ENCODE data around the gene ZNF74.

Gene ZNF74

DNA sequence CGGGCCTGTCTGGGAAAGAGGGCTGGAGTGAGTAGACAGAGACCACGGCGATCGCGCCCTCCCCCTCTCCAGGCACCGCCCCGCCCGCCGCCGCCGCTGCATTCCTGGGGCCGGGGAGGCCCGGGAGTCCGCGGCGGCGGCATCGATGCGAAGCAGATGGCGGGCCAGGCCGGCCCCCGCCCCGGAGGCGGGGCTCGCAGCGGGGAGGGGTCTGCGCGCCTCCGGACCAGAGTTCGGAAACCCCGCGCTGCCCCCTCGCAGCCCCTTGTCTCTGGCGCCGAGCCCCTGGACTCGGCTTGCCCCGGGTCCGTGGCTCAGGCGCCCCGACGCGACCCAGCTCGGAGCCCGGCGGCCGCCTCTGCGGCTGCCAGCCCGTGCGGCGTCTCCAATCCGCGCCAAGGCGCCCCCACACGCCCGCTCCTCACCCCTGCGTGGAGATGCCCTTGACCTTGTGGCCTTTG lies 42.4 kb downstream of the ZNF74 start:
- peak; percentile 58 for ATAC-seq
- TF ChIP-seq ZNF565 (CRISPR knock-in tag; conservative IDR thresholded peaks at IDR 0.05; ENCODE audit: low read depth) (no peak), ZNF70 (CRISPR knock-in tag; IDR thresholded peaks at IDR 0.05) (no peak), PPARA (CRISPR knock-in tag; IDR thresholded peaks at IDR 0.05; ENCODE audit: borderline replicate concordance) (no peak), RARB (CRISPR knock-in tag; IDR thresholded peaks at IDR 0.05) (no peak)
- TF ChIP-seq, protein P1, sequence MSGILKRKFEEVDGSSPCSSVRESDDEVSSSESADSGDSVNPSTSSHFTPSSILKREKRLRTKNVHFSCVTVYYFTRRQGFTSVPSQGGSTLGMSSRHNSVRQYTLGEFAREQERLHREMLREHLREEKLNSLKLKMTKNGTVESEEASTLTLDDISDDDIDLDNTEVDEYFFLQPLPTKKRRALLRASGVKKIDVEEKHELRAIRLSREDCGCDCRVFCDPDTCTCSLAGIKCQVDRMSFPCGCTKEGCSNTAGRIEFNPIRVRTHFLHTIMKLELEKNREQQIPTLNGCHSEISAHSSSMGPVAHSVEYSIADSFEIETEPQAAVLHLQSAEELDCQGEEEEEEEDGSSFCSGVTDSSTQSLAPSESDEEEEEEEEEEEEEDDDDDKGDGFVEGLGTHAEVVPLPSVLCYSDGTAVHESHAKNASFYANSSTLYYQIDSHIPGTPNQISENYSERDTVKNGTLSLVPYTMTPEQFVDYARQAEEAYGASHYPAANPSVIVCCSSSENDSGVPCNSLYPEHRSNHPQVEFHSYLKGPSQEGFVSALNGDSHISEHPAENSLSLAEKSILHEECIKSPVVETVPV (CRISPR knock-in tag; IDR thresholded peaks at IDR 0.05): no peak

DNA sequence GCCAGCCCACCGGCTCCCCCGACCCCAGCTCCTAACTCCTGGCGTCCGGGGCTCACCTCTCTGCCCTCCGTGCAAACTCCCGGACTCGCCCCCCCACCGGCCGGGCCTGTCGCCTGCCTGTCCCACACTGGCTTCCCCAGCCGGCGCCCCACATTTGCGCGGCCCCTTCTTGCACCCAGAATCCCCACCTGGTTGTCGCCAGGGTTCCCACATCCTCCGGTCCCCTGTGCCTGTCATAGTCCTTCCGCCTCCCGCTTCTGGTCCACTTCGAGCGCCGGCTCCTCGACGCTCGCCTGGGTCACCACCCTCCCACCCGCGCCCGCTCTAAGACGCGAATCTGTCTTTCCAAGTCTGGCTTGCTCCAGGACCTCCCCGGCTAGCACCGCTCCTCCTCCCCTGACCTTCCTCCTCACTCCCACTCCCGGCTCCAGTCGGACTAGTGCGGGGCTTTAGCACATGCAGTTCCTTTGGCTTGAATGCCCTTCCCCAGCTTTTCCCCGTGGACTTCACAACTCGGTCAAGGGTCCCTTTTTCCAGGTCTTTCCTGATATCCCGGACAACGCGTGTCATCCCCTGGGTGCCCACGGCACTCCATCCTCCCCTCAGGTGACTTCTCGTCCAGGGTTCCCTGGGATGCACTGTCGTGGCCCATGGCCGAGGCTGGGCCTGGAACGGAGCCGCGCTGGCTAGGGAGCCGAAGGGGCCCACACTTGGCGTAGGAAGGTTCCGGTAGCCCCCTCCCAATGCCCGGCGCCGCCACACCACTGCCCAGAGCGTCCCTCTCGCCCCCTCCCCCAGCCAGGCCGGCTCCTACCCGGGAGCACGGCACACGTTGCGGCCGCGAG lies 43.0 kb downstream of the ZNF74 start:
- peak; percentile 22 for ATAC-seq
- TF ChIP-seq ZFP3 (CRISPR knock-in tag; IDR thresholded peaks at IDR 0.05) (no peak), CSDC2 (CRISPR knock-in tag; IDR thresholded peaks at IDR 0.05) (no peak), ZC3H10 (CRISPR knock-in tag; IDR thresholded peaks at IDR 0.05) (no peak), ZFP30 (CRISPR knock-in tag; IDR thresholded peaks at IDR 0.05) (no peak), OSR1 (CRISPR knock-in tag; IDR thresholded peaks at IDR 0.05) (no peak), ZNF8 (CRISPR knock-in tag; IDR thresholded peaks at IDR 0.05) (no peak), SNAI2 (CRISPR knock-in tag; IDR thresholded peaks at IDR 0.05) (no peak), ZNF565 (CRISPR knock-in tag; conservative IDR thresholded peaks at IDR 0.05; ENCODE audit: low read depth) (no peak), ISL1 (CRISPR knock-in tag; IDR thresholded peaks at IDR 0.05) (no peak), ESRRG (CRISPR knock-in tag; IDR thresholded peaks at IDR 0.05) (no peak), RARB (CRISPR knock-in tag; IDR thresholded peaks at IDR 0.05) (no peak), TOX (CRISPR knock-in tag; IDR thresholded peaks at IDR 0.05; ENCODE audit: borderline replicate concordance) (no peak)
- TF ChIP-seq, protein P2, sequence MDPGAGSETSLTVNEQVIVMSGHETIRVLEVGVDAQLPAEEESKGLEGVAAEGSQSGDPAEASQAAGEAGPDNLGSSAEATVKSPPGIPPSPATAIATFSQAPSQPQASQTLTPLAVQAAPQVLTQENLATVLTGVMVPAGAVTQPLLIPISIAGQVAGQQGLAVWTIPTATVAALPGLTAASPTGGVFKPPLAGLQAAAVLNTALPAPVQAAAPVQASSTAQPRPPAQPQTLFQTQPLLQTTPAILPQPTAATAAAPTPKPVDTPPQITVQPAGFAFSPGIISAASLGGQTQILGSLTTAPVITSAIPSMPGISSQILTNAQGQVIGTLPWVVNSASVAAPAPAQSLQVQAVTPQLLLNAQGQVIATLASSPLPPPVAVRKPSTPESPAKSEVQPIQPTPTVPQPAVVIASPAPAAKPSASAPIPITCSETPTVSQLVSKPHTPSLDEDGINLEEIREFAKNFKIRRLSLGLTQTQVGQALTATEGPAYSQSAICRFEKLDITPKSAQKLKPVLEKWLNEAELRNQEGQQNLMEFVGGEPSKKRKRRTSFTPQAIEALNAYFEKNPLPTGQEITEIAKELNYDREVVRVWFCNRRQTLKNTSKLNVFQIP (CRISPR knock-in tag; IDR thresholded peaks at IDR 0.05; ENCODE audit: borderline replicate concordance, low read depth): no peak
- TF ChIP-seq, protein P3, sequence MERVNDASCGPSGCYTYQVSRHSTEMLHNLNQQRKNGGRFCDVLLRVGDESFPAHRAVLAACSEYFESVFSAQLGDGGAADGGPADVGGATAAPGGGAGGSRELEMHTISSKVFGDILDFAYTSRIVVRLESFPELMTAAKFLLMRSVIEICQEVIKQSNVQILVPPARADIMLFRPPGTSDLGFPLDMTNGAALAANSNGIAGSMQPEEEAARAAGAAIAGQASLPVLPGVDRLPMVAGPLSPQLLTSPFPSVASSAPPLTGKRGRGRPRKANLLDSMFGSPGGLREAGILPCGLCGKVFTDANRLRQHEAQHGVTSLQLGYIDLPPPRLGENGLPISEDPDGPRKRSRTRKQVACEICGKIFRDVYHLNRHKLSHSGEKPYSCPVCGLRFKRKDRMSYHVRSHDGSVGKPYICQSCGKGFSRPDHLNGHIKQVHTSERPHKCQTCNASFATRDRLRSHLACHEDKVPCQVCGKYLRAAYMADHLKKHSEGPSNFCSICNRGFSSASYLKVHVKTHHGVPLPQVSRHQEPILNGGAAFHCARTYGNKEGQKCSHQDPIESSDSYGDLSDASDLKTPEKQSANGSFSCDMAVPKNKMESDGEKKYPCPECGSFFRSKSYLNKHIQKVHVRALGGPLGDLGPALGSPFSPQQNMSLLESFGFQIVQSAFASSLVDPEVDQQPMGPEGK (CRISPR knock-in tag; IDR thresholded peaks at IDR 0.05; ENCODE audit: borderline replicate concordance): no peak
- TF ChIP-seq, protein P4, sequence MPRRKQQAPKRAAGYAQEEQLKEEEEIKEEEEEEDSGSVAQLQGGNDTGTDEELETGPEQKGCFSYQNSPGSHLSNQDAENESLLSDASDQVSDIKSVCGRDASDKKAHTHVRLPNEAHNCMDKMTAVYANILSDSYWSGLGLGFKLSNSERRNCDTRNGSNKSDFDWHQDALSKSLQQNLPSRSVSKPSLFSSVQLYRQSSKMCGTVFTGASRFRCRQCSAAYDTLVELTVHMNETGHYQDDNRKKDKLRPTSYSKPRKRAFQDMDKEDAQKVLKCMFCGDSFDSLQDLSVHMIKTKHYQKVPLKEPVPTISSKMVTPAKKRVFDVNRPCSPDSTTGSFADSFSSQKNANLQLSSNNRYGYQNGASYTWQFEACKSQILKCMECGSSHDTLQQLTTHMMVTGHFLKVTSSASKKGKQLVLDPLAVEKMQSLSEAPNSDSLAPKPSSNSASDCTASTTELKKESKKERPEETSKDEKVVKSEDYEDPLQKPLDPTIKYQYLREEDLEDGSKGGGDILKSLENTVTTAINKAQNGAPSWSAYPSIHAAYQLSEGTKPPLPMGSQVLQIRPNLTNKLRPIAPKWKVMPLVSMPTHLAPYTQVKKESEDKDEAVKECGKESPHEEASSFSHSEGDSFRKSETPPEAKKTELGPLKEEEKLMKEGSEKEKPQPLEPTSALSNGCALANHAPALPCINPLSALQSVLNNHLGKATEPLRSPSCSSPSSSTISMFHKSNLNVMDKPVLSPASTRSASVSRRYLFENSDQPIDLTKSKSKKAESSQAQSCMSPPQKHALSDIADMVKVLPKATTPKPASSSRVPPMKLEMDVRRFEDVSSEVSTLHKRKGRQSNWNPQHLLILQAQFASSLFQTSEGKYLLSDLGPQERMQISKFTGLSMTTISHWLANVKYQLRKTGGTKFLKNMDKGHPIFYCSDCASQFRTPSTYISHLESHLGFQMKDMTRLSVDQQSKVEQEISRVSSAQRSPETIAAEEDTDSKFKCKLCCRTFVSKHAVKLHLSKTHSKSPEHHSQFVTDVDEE (CRISPR knock-in tag; IDR thresholded peaks at IDR 0.05): no peak
- TF ChIP-seq, protein P1 (CRISPR knock-in tag; IDR thresholded peaks at IDR 0.05): no peak

DNA sequence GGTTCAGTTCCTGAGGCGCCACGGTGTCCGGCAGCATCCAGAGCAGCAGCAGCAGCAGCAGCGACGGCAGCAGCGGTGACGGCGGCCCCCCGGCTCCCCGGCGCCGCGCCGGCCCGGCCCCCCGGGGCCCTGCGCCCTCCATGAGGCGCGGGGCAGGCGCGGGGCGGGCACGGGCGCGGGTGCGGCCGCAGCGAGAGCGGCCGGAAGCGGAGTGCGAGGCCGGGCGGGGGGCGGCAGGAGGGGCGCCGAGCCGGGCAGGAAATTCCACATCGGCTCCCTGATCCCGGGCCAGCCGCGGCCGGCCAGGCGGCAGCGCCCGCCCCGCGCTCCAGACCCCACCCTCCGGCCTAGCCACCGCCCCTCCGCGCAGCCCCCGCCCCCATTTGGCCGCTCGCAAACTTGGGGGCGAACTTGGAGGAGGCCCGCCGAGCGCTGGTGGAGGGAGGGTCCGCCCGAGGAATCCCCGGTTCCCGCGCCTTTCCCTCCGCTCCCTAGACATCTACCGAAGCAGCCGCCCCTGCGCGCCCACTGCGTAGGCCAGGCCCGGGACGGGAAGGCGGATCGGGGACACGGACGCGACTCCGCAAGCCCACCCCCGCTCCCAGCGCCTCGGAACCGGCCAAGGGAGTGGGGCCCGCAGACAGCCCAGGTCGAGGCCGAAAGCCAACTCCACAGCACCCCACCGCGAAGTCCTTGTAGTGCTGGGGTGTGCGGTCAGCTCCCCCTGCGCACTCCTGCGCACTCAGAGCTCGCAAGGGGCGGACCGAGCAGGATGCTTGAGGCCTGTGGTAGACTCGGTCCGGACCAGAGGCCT lies 43.9 kb downstream of the ZNF74 start, which contains the start of gene SCARF2:
Gene SCARF2, minus strand, starts transcription at position 213 of the 814 bp plus-strand sequence. Its CDS starts 71 bp downstream, at position 142.
- ATAC-seq: peak; percentile 71
- TF ChIP-seq ISL1 (CRISPR knock-in tag; IDR thresholded peaks at IDR 0.05): no peak
- TF ChIP-seq TCF4 (CRISPR knock-in tag; IDR thresholded peaks at IDR 0.05; ENCODE audit: borderline replicate concordance): no peak
- TF ChIP-seq, protein P1 (CRISPR knock-in tag; IDR thresholded peaks at IDR 0.05): no peak
- TF ChIP-seq SNAI2 (CRISPR knock-in tag; IDR thresholded peaks at IDR 0.05): no peak
- no peak for TF ChIP-seq TOX (CRISPR knock-in tag; IDR thresholded peaks at IDR 0.05; ENCODE audit: borderline replicate concordance)
- no peak for TF ChIP-seq ZC3H10 (CRISPR knock-in tag; IDR thresholded peaks at IDR 0.05)
- TF ChIP-seq OSR1 (CRISPR knock-in tag; IDR thresholded peaks at IDR 0.05): no peak
- TF ChIP-seq, protein P5, sequence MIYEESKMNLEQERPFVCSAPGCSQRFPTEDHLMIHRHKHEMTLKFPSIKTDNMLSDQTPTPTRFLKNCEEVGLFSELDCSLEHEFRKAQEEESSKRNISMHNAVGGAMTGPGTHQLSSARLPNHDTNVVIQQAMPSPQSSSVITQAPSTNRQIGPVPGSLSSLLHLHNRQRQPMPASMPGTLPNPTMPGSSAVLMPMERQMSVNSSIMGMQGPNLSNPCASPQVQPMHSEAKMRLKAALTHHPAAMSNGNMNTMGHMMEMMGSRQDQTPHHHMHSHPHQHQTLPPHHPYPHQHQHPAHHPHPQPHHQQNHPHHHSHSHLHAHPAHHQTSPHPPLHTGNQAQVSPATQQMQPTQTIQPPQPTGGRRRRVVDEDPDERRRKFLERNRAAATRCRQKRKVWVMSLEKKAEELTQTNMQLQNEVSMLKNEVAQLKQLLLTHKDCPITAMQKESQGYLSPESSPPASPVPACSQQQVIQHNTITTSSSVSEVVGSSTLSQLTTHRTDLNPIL (CRISPR knock-in tag; IDR thresholded peaks at IDR 0.05; ENCODE audit: low read depth): no peak
- TF ChIP-seq, protein P3 (CRISPR knock-in tag; IDR thresholded peaks at IDR 0.05; ENCODE audit: borderline replicate concordance): no peak
